Measurements from ENCODE around the gene GDE1. TPM values are rescaled to one million over a fixed set of nuclear protein-coding genes. Genes with fewer than 3 reads are reported as not detected.
A peak's percentile ranks its signal among the peaks of the same experiment; 100 is the strongest.

Gene GDE1
- total RNA-seq, 1 experiment from 2014 or later, result 61.8 TPM

GRCh38 chr16:19486750-19487325, 35.1 kb downstream of the GDE1 start:
- DNase-seq (ENCODE audit: low read depth), result no peak

DNA sequence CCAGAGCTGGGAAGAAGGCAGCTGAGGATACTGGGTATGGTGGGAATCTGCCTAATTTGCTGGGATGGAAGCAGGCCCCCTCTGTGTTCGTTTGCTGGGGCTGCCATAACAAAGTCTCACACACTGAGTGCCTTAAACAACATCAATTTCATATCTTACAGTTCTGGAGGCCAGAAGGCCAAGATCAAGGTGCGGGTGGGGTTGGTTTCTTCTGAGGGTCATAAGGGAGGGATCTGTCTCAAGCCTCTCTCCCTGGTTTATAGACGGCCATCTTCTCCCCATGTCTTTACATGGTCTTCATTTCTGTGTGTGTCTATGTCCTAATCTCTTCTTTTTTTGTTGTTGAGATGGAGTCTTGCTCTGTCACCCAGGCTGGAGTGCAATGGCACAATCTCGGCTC, 35.8 kb downstream of the GDE1 start:
- no peak for DNase-seq (ENCODE audit: low read depth)

GRCh38 chr16:19485611-19486010, 36.3 kb downstream of the GDE1 start:
- DNase-seq (ENCODE audit: low read depth), result no peak

DNA sequence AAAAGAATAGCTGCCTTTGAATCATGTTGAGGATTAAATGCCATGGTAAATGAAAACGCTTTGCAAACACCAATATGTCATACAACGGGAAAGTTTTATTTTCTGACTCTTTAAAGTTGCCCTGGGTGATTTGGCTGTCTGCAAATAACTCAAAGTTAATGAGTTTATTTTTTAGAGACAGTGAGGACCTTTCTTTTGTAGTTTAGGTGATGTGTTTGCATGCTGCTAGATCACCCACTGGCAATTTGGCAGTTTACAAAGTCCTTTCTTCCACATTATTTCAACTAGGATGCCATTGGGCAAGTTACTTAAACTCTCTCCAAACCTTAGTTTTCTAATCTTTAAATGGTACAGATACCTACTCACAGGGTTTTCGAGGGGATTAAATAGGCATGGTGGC, 37.8 kb downstream of the GDE1 start:
- DNase-seq (ENCODE audit: low read depth), result no peak

- DNase-seq (ENCODE audit: low read depth), result no peak
These were observed 39.6 kb downstream of the GDE1 start for GRCh38 chr16:19482291-19482690.

DNA sequence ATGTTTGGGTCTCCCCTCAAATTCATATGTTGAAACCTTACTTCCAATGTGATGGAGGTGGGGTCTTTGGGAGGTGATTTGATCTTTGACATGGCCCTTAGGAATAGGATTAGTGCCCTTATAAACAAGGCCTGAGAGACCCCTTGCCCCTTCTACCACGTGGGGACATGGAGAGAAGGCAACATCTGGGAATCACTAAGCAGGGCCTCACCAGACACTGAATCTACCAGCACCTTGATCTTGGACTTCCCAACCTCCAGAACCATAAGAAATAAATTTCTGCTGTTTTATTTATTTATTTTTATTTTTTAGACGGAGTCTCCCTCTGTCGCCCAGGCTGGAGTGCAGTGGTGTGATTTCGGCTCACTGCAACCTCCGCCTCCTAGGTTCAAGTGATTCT, 40.1 kb downstream of the GDE1 start:
- DNase-seq (ENCODE audit: low read depth), result no peak

DNA sequence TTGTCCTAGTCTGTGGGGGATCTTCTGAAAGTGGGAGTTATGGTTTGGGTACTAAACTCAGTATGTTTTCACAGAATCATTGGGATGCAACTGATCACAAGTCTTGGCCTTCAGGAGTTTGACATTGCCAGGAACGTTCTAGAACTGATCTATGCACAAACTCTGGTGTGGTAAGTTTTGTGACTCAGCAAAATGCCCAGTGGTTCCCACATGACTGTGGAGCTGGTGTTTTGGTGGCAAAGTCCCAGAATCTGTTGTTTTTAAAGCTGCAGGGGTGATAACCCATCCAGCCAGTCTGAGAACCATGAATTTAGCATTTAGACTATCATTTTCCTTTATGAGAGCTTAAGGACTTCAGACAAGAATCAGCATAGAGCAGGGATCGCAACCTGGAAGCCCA, 40.6 kb downstream of the GDE1 start:
- DNase-seq (ENCODE audit: low read depth), result peak; percentile 29

DNA sequence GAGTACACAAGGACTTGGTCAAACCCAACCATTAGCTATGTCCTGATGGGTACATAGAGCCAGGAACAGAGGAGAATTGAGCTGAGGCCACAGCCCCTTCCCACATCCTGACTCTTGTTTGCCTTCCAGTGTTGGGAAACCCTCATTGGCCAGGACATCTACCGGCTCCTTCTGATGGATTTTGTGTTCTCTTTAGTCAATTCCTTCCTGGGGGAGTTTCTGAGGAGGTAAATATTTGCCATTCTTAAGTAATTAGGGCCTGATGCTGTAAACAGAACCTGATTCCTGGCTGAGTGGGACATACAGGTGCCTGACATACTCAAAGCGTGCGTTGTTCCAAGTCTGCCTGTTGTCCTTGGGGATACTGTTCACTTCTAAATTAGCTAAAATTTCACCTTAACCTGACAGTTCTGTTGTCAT, 42.6 kb downstream of the GDE1 start:
- DNase-seq (ENCODE audit: low read depth), result no peak

DNA sequence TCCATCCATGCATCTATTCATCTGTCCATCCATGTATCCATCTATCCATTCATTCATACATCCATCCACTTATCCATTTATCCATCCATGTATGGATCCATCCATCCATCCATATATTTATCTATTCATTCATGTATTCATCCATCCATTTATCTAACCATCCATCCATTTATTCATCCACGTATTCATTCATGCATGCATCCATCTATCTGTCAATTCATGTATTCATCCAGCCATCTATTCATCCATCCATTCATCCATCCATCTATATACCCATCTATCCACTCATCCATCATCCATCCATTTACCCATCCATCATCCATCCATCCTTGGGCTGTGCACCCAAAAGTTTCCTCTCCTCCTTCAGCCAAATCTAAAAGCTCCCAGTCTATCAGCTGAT, 43.4 kb downstream of the GDE1 start:
- no peak for DNase-seq (ENCODE audit: low read depth)

- DNase-seq (ENCODE audit: low read depth), result no peak
These were observed 47.3 kb downstream of the GDE1 start for GRCh38 chr16:19474617-19475016.

- DNase-seq (ENCODE audit: low read depth), result no peak
These were observed 49.4 kb downstream of the GDE1 start for GRCh38 chr16:19472482-19472881.

GRCh38 chr16:19468300-19468699, 53.6 kb downstream of the GDE1 start:
- DNase-seq (ENCODE audit: low read depth), result no peak

DNA sequence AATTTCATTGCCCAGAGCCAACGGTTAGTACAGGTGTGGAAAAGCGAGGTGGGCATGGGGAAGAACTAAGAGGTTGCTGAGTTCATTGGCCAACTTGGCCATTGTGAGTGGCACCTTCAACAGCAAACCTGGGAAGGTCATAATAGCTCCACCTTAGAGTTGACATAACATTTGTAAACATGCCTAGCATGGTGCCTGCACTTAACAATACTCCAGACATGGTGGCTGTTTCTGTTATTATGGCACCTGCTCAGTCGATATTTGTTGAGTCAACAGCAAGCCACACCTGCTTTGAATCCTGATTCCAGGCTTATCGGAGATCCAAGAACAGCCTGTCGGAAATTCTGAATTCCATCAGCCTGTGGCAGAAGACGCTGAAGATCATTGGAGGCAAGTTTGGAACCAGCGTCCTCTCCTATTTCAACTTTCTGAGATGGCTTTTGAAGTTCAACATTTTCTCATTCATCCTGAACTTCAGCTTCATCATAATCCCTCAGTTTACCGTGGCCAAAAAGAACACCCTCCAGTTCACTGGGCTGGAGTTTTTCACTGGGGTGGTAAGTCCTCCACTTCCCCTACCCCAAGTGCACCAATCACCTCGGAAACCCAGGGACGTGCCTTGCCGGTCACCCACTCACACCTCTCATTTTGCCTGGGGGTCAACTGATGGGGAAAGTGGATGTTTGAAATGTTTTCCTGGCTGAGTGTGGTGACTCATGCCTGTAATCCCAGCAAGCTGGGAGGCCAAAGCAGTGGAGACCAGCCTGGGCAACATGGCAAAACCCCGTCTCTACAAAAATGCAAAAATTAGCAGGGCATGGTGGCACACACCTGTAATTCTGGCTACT, 58.2 kb downstream of the GDE1 start:
- DNase-seq (ENCODE audit: low read depth), result no peak

GRCh38 chr16:19460397-19460796, 61.5 kb downstream of the GDE1 start:
- no peak for DNase-seq (ENCODE audit: low read depth)

GRCh38 chr16:19458722-19459379, 63.0 kb downstream of the GDE1 start:
- DNase-seq (ENCODE audit: low read depth), result no peak

Other genes starting within 250 kb of the GDE1 start
- not detected in 2 replicates for gene CLEC19A, start 236.4 kb downstream of the GDE1 start, total RNA-seq (2014; rRNA removed)
- not detected in 2 replicates for gene TMC5, start 104.2 kb downstream of the GDE1 start, total RNA-seq (2014; rRNA removed)
- 17.4 and 20.3 TPM in 2 replicates for gene CCP110, start 1.8 kb upstream of the GDE1 start, total RNA-seq (2014; rRNA removed)
- gene VPS35L, start 33.6 kb upstream of the GDE1 start, total RNA-seq (2014; rRNA removed), result 36.4 and 41.8 TPM in 2 replicates
- 12.6 and 16.6 TPM in 2 replicates for gene KNOP1, start 196.1 kb upstream of the GDE1 start, total RNA-seq (2014; rRNA removed)
- 10.6 and 11.7 TPM in 2 replicates for gene IQCK, start 196.2 kb upstream of the GDE1 start, total RNA-seq (2014; rRNA removed)

All from LHCN-M2 (cell line).